Measurements from ENCODE around the gene GRN. TPM values are rescaled to one million over a fixed set of nuclear protein-coding genes. Genes with fewer than 3 reads are reported as not detected.

Gene GRN
- total and polyA plus RNA-seq, 2 of the 13 experiments (the other 11 are each of a cell fraction or from before 2014, with no cell fraction given), result 86.6 to 143 TPM

DNA sequence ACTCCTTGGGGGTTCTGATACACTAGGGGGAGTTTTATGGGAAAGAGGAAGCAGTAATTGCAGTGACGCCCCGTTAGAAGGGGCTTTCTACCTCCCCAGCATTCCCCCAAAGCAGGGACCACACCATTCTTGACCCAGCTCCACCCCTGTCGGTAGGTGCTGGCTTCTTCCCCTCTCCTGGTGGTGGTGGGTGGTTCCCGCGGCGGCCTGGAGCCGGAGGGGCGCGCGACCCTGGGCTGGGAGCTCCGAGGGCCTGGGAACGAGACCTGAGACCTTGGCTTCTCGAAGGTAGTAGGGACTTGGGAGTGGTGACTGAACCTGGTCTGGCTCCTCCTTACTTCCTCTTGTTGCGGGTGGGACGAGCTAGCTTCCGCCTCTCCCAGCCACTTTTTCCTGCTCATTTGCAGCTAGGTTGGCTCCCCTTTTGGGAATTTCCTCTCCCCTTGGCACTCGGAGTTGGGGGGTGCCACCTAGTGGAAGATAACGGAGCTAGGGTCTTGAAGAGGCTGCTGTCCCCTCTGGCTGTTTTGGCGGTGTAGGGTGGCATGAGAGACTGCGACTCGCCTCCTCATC, 438 bp downstream of the GRN start (continued):
- TF ChIP-seq, protein P1, sequence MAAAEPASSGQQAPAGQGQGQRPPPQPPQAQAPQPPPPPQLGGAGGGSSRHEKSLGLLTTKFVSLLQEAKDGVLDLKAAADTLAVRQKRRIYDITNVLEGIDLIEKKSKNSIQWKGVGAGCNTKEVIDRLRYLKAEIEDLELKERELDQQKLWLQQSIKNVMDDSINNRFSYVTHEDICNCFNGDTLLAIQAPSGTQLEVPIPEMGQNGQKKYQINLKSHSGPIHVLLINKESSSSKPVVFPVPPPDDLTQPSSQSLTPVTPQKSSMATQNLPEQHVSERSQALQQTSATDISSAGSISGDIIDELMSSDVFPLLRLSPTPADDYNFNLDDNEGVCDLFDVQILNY (CRISPR knock-in tag; conservative IDR thresholded peaks at IDR 0.05), result no peak; the same call in 1 of the 2 replicates
- TF ChIP-seq ZNF724P (CRISPR knock-in tag; IDR thresholded peaks at IDR 0.05; ENCODE audit: borderline replicate concordance) (no peak), DR1 (CRISPR knock-in tag; IDR thresholded peaks at IDR 0.05) (no peak), ATRX (CRISPR knock-in tag; IDR thresholded peaks at IDR 0.05; ENCODE audit: borderline replicate concordance) (no peak), HOXA5 (CRISPR knock-in tag; IDR thresholded peaks at IDR 0.05) (no peak; the same call in 1 of the 2 replicates), ZNF383 (CRISPR knock-in tag; IDR thresholded peaks at IDR 0.05; ENCODE audit: borderline replicate concordance) (no peak), CHCHD3 (CRISPR knock-in tag; IDR thresholded peaks at IDR 0.05) (no peak), ZNF224 (CRISPR knock-in tag; IDR thresholded peaks at IDR 0.05) (no peak), ZMYM2 (CRISPR knock-in tag; IDR thresholded peaks at IDR 0.05) (no peak), STAG1 (CRISPR knock-in tag; IDR thresholded peaks at IDR 0.05) (peak; percentile 75), AGO1 (IDR thresholded peaks at IDR 0.05; ENCODE audit: low read depth, low read length, poor library complexity, severe bottlenecking) (peak; percentile 47), ZNF768 (CRISPR knock-in tag; IDR thresholded peaks at IDR 0.05) (no peak)
- TF ChIP-seq, protein P2, sequence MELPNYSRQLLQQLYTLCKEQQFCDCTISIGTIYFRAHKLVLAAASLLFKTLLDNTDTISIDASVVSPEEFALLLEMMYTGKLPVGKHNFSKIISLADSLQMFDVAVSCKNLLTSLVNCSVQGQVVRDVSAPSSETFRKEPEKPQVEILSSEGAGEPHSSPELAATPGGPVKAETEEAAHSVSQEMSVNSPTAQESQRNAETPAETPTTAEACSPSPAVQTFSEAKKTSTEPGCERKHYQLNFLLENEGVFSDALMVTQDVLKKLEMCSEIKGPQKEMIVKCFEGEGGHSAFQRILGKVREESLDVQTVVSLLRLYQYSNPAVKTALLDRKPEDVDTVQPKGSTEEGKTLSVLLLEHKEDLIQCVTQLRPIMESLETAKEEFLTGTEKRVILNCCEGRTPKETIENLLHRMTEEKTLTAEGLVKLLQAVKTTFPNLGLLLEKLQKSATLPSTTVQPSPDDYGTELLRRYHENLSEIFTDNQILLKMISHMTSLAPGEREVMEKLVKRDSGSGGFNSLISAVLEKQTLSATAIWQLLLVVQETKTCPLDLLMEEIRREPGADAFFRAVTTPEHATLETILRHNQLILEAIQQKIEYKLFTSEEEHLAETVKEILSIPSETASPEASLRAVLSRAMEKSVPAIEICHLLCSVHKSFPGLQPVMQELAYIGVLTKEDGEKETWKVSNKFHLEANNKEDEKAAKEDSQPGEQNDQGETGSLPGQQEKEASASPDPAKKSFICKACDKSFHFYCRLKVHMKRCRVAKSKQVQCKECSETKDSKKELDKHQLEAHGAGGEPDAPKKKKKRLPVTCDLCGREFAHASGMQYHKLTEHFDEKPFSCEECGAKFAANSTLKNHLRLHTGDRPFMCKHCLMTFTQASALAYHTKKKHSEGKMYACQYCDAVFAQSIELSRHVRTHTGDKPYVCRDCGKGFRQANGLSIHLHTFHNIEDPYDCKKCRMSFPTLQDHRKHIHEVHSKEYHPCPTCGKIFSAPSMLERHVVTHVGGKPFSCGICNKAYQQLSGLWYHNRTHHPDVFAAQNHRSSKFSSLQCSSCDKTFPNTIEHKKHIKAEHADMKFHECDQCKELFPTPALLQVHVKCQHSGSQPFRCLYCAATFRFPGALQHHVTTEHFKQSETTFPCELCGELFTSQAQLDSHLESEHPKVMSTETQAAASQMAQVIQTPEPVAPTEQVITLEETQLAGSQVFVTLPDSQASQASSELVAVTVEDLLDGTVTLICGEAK (IDR thresholded peaks at IDR 0.05), result no peak
- TF ChIP-seq, protein P2 (CRISPR knock-in tag; IDR thresholded peaks at IDR 0.05), result 0 out of 2 replicates have a peak, but pooled peaks have one; percentile 6
- TF ChIP-seq, protein P3, sequence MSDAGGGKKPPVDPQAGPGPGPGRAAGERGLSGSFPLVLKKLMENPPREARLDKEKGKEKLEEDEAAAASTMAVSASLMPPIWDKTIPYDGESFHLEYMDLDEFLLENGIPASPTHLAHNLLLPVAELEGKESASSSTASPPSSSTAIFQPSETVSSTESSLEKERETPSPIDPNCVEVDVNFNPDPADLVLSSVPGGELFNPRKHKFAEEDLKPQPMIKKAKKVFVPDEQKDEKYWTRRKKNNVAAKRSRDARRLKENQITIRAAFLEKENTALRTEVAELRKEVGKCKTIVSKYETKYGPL (CRISPR knock-in tag; IDR thresholded peaks at IDR 0.05), result no peak
- TF ChIP-seq, protein P4, sequence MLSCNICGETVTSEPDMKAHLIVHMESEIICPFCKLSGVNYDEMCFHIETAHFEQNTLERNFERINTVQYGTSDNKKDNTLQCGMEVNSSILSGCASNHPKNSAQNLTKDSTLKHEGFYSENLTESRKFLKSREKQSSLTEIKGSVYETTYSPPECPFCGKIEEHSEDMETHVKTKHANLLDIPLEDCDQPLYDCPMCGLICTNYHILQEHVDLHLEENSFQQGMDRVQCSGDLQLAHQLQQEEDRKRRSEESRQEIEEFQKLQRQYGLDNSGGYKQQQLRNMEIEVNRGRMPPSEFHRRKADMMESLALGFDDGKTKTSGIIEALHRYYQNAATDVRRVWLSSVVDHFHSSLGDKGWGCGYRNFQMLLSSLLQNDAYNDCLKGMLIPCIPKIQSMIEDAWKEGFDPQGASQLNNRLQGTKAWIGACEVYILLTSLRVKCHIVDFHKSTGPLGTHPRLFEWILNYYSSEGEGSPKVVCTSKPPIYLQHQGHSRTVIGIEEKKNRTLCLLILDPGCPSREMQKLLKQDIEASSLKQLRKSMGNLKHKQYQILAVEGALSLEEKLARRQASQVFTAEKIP (CRISPR knock-in tag; IDR thresholded peaks at IDR 0.05; ENCODE audit: borderline replicate concordance), result no peak
